GM12875 (cell line): ENCODE data around the gene TBX4.

Experiments used
- H3K4me3 ChIP-seq: one replicate; pipeline ENCODE4 v1.5.1; 2011; ENCODE audit warnings: low read depth, low read length, control low read depth
- TF ChIP-seq, protein P1 (sequence below): IDR thresholded peaks from 2 replicates; pipeline ENCODE4 v1.5.1; 2011; ENCODE audit warnings: low read depth, mild to moderate bottlenecking, control low read depth, inconsistent platforms, low read length, moderate library complexity, borderline replicate concordance; ENCODE audit not compliant: insufficient read depth

The TBX4 gene

DNA sequence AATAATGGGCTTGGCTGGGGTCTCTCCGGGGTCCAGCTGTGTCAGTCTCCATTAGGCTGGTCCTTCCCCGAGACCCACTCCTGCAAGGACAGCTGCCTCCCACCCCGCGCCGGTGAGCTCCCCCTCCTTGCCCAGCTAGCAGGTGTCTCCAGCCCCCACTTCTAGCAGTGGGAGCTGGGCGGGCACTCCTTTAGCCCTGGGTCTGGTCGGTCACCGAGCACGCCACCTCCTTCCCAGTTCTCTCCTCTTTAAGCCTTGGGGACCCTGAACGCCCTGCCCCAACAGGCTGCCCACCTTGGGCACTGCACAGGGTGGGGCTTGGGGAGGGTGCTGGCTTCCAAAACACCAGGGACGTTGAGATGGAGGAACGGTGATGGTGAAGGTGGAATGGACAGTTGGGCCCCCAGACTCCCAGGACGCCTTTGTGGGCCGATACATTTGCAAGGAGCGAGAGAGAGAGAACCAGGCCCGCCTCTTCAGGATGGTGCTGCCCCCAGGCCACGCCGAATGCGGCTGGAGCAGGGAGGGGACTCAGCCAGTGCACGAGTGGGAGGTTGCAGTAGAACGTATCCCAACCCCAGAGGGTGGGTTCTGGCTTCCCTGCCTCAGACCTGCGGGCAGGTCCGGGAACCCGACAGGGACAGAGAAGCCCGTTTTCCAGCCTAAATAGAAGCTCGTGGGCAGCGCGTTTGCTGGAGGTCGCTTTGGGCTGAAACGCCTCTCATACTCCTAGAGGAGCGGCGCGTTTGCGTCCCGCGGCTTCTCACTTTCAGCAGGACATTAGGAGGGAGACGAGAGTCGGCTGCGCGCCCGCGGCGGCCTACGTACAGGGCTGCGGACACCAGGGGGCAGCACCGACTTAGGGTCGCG, 41.8 kb upstream of the TBX4 start:
- TF ChIP-seq, protein P1, sequence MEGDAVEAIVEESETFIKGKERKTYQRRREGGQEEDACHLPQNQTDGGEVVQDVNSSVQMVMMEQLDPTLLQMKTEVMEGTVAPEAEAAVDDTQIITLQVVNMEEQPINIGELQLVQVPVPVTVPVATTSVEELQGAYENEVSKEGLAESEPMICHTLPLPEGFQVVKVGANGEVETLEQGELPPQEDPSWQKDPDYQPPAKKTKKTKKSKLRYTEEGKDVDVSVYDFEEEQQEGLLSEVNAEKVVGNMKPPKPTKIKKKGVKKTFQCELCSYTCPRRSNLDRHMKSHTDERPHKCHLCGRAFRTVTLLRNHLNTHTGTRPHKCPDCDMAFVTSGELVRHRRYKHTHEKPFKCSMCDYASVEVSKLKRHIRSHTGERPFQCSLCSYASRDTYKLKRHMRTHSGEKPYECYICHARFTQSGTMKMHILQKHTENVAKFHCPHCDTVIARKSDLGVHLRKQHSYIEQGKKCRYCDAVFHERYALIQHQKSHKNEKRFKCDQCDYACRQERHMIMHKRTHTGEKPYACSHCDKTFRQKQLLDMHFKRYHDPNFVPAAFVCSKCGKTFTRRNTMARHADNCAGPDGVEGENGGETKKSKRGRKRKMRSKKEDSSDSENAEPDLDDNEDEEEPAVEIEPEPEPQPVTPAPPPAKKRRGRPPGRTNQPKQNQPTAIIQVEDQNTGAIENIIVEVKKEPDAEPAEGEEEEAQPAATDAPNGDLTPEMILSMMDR = peak; percentile 66
- no peak overlapping the region for H3K4me3 ChIP-seq

DNA sequence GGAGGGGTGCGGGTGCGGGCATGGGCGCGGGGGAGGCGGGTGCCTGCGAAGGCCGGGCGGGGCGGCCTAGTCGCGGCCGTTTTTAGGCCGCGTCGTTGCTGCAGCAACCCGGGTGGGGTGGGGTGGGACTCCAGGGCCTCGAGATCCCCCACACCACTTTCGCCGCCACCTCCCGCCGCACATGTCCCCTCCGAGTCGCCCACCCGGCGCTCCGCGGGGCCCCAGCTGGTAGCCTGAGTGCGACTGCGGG, 41.3 kb upstream of the TBX4 start:
- no peak overlapping the region for H3K4me3 ChIP-seq
- TF ChIP-seq, protein P1 = no peak

DNA sequence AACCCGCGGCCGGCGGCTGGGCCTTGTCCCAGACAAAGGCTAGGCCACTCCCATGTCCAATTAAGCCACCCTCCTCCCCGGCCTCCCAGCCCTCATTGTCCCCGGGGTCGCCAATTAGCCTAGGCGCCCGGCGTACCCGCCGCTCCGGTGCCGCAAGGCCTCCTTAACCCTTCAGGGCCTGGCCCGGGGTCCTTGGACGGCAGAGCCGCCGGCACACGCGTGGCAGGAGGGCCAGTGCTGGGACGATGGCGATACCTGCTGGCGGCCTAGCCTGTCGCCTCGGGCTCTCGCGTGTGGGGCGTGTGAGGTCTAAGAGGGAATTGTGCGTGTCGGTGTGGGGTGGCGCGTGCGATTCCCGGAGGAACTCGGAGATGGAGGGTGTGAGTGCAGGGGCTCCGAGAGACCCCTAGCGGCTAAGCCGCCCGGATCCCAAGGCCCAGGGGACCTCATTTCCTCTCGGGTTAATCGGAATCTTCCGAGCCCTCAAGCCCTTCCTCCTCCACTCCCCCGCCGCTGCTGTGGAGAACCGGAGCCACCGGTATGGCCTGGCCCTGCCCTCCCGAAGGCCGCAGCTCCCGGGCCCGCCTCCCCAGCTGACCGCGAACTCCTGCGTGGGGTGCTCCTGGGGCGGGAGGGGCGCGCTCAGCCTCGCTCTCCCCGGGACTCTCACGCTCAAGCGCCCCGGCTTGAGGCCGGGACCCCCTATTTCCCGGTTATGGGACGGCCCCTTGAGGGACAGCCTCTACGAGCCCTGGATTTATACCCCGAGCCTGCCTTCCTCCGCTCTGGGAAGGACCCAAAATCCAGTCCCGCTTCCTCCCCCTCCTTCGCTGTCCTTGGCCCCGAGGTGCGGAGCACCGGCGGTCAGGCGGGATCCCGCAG, 40.7 kb upstream of the TBX4 start:
- peak overlapping the region; percentile 50 for H3K4me3 ChIP-seq
- TF ChIP-seq, protein P1 = peak; percentile 18; the same call in 1 of the 2 replicates

DNA sequence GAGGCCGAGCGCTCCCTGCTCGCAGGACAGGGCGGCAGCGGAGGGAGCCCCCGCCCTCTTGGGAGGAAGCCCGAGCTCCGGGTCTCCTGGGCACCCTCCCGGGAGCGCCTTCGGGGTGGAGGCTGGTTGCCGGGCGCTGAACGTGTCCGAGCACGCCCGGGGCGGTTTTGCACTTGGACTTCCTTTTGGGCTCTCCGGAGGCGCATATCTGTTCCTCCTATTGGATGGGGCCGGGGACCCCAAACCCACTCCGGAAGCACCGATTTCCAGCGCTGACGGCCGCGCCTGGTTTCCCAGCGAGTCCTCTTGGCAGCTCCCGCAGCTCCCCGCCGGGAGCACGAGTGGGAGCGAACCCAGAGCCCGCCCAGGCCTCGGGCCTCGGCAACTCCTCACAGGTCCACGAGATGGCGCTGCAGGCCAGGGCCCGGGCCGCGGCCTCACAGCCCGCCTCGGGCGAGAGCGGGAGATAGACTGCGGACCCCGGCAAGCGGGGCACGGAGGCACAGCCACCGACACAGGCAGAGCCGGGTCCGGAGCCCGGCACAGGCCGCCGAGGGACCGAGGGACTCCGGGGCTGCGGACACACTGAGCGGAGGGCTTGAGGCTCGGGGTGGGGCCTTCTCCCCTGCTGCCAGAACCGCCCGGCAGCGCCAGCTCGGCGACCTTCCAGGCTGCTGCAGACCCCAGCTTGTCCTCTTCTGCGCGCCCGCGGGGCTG, 39.9 kb upstream of the TBX4 start:
- peak overlapping the region; percentile 50 for H3K4me3 ChIP-seq
- TF ChIP-seq, protein P1 = peak; percentile 97

DNA sequence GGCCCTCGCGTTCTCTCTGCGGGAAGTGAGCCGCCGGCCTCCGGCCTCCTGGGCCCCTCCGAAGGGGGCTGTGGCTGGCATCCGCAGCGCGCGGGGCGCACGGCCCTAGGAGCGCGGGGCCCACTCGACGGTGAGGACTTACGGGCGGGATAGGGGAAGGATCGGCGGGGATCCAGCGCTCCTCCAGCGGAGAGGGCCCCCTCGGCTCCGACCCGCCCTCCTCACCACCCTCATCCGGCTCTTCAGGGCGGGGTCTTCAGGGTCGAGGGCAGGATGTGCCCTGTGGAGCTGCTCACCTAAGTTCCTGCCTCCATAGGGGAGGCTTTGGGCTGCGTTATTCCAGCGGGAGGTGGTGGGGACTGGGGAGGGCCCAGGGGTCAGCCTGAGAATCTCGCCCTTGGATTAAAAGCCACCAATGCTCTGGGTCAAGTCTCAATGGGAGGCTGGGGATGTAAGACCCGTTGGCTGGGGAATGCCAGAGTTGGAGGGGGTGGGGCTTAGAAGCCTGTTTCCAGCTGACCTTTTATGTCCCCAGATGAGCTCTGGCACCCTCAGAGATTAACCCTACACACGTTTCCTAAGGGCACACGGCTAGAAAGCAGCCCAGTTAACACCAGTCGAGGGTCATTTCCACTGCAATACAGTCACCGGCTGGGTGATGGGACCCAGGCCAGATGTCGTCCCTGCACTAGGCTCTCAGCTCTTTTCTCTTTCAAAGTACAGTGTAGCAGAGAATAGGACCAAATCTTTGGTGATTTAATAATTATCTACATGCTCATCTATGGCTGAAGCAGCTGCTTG, 39.2 kb upstream of the TBX4 start:
- peak overlapping the region; percentile 50 for H3K4me3 ChIP-seq

DNA sequence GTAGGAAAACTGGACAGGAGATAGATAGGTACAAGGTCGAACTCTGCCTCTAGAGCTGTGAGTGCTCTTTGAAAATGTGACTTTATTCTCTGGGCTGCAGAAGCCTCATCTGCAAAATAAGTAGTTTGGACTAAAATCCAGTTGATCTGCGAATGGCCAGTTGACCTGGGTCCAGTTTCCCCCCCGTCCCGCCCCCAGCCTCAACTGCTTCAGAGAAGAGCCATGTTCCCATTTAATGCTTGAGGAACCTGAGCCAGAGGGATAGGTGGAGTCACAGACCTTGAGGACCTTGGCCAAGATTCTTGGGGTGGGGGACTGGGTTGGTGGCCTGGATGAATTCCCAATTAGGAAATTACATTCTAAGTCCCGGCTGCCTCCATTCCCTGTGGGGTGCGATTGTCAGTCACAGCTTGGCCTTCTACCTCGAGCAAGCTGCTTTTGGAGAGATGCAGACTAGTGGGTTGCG, 38.5 kb upstream of the TBX4 start:
- TF ChIP-seq, protein P1 = no peak
- no peak overlapping the region for H3K4me3 ChIP-seq

More for the DNA sequence above, 39.2 kb upstream of the TBX4 start:
- TF ChIP-seq, protein P1 = no peak
